SIG-M5 treated with dmso at 0.1 percent for 504 hours (cell line): ENCODE data around the gene PDLIM3.
"Not testable (repeated sequence)": the region's sequence is repeated elsewhere in the genome, so short reads cannot be mapped to it uniquely, and the experiment has no call there.

Source experiments
- DNase-seq: peaks from one replicate; lab custom pipeline; 2025; ENCODE audit not compliant: unreplicated experiment; lab: John Stamatoyannopoulos, UW

PDLIM3 gene

GRCh38 chr4:185554365-185555126 is 19.2 kb upstream of the PDLIM3 start:
- no peak for DNase-seq

GRCh38 chr4:185552254-185552653 is 16.9 kb upstream of the PDLIM3 start:
- DNase-seq, result no peak

- DNase-seq, result no peak
These were observed 15.6 kb upstream of the PDLIM3 start for GRCh38 chr4:185550933-185551332.

GRCh38 chr4:185549095-185549639 is 13.9 kb upstream of the PDLIM3 start:
- no peak for DNase-seq

- no peak for DNase-seq
These were observed 13.3 kb upstream of the PDLIM3 start for GRCh38 chr4:185548587-185548986.

- DNase-seq, result no peak
These were observed 11.0 kb upstream of the PDLIM3 start for GRCh38 chr4:185546335-185546734.

- no peak for DNase-seq
These were observed 7.5 kb upstream of the PDLIM3 start for GRCh38 chr4:185542626-185543315.

GRCh38 chr4:185541251-185541727 is 6.0 kb upstream of the PDLIM3 start:
- DNase-seq, result no peak

- DNase-seq, result no peak
These were observed 5.3 kb upstream of the PDLIM3 start for GRCh38 chr4:185540487-185541120.

GRCh38 chr4:185540040-185540439 is 4.7 kb upstream of the PDLIM3 start:
- no peak for DNase-seq

- DNase-seq, result no peak
These were observed 3.5 kb upstream of the PDLIM3 start for GRCh38 chr4:185538806-185539205.

GRCh38 chr4:185536411-185536709 is 1.1 kb upstream of the PDLIM3 start:
- DNase-seq, result no peak

- no peak for DNase-seq
These were observed 504 bp upstream of the PDLIM3 start for GRCh38 chr4:185535612-185536410.

- DNase-seq, result no peak
These were observed 819 bp downstream of the PDLIM3 start for GRCh38 chr4:185534511-185534865.

GRCh38 chr4:185532795-185533324 is 2.4 kb downstream of the PDLIM3 start:
- DNase-seq, result no peak

- DNase-seq, result no peak
These were observed 3.0 kb downstream of the PDLIM3 start for GRCh38 chr4:185532293-185532692.

GRCh38 chr4:185531654-185532053 is 3.7 kb downstream of the PDLIM3 start:
- not testable (repeated sequence) for DNase-seq

GRCh38 chr4:185529413-185529812 is 5.9 kb downstream of the PDLIM3 start:
- DNase-seq, result no peak

- no peak for DNase-seq
These were observed 10.1 kb downstream of the PDLIM3 start for GRCh38 chr4:185524888-185525863.

GRCh38 chr4:185523862-185524261 is 11.4 kb downstream of the PDLIM3 start:
- DNase-seq, result no peak
